Thoracic aorta (tissue), 2 donors: ENCODE data around the gene GALNT13. TPM values are rescaled to one million over a fixed set of nuclear protein-coding genes. Genes with fewer than 3 reads are reported as not detected.

Experiments used
- ATAC-seq: fragments of 150-250 bp; one replicate; pipeline ENCODE4 v1.8.0; 2017; ENCODE audit warnings: low read depth; ENCODE audit not compliant: insufficient number of reproducible peaks, low FRiP score
- DNase-seq: peaks from one replicate; pipeline ENCODE4 v3.0.0-alpha.2; 2020; ENCODE audit warnings: low spot score
- H3K27ac ChIP-seq, 2 donors: fragments of 200-600 bp; sonication (generic); 1 replicate in 1 of 2; 2 replicates in 1 of 2; pipeline ENCODE4 v1.5.1; 2016; ENCODE audit warnings: mild to moderate bottlenecking in 2 of 2, moderate library complexity in 2 of 2
- H3K27me3 ChIP-seq: fragments of 200-600 bp; sonication (generic); replicated peaks from 2 replicates; pipeline ENCODE4 v1.6.0; 2016; ENCODE audit warnings: mild to moderate bottlenecking; ENCODE audit not compliant: insufficient read depth
- H3K36me3 ChIP-seq: fragments of 200-600 bp; sonication (generic); one replicate; pipeline ENCODE4 v1.5.1; 2016
- H3K4me1 ChIP-seq, 2 donors: fragments of 200-600 bp; sonication (generic); 1 replicate in 1 of 2; 2 replicates in 1 of 2; pipeline versions ENCODE4 v1.5.1 to v1.6.0; 2016; ENCODE audit warnings: low read depth in 2 of 2, mild to moderate bottlenecking in 1 of 2; ENCODE audit not compliant: control insufficient read depth in 1 of 2
- H3K4me3 ChIP-seq: fragments of 200-600 bp; sonication (generic); 2 replicates; pipeline ENCODE4 v1.5.1; 2016; ENCODE audit warnings: mild to moderate bottlenecking
- H3K9me3 ChIP-seq: fragments of 200-600 bp; sonication (generic); 2 replicates; pipeline ENCODE4 v1.5.1; 2016
- total RNA-seq, 2 donors: library from RNA; depleted of rRNA; stranded (reverse); fragments of >200 nt; gene quantifications; one replicate each; pipeline versions ENCODE4 v1.1.0 to v1.2.3, GENCODE V29; 2016
- TF ChIP-seq, protein P1 (sequence below): fragments of 200-600 bp; sonication (generic); IDR thresholded peaks from one replicate; pipeline ENCODE4 v1.5.1; 2019; ENCODE audit warnings: antibody characterized with exemption

Gene GALNT13
- total RNA-seq, 2 donors from 2014 or later, result 2.5 to 30.1 TPM

DNA sequence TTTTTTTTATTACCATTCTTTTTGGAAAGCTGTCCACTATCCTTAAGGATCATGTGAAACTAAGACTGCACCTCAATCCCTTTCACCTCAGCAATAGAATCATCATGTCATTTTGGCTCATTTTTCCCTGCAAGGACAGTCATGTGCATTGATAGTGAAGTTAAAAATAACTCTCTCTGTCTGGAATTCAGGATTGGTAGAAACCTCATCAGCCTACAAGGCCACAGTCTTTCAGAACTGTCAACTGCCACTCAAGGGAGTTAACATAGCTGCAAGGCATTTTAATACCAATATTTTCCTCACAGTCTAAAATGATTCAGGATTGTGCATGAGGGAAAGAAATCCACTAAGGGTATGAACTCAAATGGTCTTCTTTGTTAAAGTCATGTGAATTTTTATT is 625.3 kb downstream of the GALNT13 start:
- no peak for ATAC-seq
- no peaks in the 10 kb centered on the region for H3K36me3 ChIP-seq
- TF ChIP-seq, protein P1, sequence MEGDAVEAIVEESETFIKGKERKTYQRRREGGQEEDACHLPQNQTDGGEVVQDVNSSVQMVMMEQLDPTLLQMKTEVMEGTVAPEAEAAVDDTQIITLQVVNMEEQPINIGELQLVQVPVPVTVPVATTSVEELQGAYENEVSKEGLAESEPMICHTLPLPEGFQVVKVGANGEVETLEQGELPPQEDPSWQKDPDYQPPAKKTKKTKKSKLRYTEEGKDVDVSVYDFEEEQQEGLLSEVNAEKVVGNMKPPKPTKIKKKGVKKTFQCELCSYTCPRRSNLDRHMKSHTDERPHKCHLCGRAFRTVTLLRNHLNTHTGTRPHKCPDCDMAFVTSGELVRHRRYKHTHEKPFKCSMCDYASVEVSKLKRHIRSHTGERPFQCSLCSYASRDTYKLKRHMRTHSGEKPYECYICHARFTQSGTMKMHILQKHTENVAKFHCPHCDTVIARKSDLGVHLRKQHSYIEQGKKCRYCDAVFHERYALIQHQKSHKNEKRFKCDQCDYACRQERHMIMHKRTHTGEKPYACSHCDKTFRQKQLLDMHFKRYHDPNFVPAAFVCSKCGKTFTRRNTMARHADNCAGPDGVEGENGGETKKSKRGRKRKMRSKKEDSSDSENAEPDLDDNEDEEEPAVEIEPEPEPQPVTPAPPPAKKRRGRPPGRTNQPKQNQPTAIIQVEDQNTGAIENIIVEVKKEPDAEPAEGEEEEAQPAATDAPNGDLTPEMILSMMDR, result no peak
- no peaks in the 10 kb centered on the region for H3K9me3 ChIP-seq
- no peak overlapping the region for H3K27ac ChIP-seq
- H3K4me1 ChIP-seq, result peaks cover 4 to 11% of the 10 kb centered on the region in 2 donors
- H3K27me3 ChIP-seq, result no peaks in the 10 kb centered on the region
- no peak for DNase-seq
- H3K4me3 ChIP-seq, result no peak overlapping the region
